Measurements from ENCODE around the gene BRME1.

BRME1 gene

DNA sequence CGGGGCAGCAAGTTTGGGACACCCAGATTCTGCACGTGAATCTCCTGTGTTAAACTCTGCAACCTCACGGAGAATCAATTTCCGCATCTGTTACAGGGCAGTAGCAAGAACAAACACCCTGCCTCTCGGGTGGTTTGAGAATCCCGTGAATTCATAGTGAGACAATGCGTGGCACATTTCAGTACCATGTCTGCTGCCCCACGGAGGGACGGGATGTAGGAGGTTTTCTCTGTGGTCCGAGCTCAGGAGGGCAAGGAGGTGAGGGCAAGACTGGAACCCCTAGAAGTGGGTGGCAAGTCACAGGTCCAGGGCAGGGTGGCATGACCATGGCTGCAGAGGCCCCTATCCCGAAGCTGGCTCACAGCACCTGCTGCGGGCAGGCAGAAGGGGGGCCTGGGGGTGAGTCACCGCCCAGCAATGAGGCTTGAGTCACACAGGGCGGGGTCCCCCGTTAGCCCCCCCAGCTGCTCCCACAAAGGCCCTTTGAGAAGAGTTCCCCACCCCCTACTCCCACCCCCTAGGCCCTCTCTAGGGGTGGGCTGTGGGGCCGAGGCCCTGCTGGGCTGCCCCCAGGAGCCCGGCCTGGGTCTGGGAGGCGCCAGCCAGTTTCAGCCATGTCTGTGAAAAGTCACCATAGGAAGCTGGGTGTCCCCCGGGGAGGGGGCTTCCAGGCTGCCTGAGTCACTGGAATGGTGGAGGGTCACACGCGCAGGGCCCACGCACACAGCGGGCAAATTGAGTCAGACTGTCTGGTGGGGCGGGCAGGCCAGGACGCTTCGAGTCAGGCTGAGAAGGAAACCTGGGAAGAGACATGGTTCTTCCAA lies 54.8 kb downstream of the BRME1 start:
- peak overlapping the region in 1 of 2 donors; percentile 36 for H3K4me3 ChIP-seq (replicated peaks in 1 of 2; ENCODE audit: low read depth in 2 of 2, low read length in 2 of 2)
- DNase-seq (ENCODE audit: low read depth in 2 of 2) = peak; percentile 95 to 96
- TF ChIP-seq, protein P1, sequence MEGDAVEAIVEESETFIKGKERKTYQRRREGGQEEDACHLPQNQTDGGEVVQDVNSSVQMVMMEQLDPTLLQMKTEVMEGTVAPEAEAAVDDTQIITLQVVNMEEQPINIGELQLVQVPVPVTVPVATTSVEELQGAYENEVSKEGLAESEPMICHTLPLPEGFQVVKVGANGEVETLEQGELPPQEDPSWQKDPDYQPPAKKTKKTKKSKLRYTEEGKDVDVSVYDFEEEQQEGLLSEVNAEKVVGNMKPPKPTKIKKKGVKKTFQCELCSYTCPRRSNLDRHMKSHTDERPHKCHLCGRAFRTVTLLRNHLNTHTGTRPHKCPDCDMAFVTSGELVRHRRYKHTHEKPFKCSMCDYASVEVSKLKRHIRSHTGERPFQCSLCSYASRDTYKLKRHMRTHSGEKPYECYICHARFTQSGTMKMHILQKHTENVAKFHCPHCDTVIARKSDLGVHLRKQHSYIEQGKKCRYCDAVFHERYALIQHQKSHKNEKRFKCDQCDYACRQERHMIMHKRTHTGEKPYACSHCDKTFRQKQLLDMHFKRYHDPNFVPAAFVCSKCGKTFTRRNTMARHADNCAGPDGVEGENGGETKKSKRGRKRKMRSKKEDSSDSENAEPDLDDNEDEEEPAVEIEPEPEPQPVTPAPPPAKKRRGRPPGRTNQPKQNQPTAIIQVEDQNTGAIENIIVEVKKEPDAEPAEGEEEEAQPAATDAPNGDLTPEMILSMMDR (IDR thresholded peaks at IDR 0.05; ENCODE audit: low read depth, low read length) = no peak

DNA sequence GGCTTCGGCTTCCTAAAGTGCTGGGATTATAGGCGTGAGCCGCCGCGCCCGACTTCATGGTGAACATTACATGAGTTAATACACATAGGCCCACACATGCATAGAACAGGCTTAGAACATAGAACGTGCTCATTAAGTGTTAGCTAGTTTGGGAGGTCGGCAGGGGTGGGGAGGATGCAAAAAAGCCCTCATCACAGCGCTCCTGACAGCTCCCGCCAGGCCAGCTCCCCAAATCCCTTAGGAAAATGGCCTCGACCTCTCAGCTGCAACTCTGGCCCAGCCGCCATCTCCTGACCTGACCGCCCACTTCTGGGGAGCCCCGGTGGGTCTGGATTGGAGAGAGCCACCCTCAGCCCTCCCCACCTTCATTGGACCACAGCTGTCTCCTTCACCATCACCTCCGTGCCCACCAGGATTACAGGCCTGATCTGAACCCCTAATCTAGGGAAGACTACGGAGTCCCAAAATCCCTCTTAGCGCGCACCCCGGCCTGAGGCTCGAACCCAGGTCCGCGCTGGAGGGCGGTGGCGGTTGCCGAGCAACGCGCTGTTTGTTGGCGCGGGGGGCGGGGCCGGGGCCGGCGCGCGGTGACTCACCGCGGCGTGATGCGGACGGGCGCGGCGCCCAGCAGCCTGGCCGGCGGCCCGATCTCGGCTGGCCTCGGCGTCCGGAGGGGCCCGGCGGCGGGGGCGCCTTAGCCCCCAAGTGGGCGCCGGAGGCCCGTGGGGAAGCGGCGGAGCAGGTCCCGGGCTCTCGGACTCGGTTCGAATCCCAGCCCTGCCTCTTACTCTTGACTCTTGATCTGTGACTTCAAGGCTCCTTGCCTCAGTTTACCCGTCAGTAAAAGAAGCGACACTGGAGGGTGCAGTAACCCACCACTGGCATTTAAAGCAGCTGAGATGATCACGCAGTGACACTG lies 55.7 kb downstream of the BRME1 start:
- TF ChIP-seq, protein P1 (IDR thresholded peaks at IDR 0.05; ENCODE audit: low read depth, low read length) = no peak
- peak; percentile 79 to 90 for DNase-seq (ENCODE audit: low read depth in 2 of 2)
- peak overlapping the region in 1 of 2 donors; percentile 36 for H3K4me3 ChIP-seq (replicated peaks in 1 of 2; ENCODE audit: low read depth in 2 of 2, low read length in 2 of 2)

DNA sequence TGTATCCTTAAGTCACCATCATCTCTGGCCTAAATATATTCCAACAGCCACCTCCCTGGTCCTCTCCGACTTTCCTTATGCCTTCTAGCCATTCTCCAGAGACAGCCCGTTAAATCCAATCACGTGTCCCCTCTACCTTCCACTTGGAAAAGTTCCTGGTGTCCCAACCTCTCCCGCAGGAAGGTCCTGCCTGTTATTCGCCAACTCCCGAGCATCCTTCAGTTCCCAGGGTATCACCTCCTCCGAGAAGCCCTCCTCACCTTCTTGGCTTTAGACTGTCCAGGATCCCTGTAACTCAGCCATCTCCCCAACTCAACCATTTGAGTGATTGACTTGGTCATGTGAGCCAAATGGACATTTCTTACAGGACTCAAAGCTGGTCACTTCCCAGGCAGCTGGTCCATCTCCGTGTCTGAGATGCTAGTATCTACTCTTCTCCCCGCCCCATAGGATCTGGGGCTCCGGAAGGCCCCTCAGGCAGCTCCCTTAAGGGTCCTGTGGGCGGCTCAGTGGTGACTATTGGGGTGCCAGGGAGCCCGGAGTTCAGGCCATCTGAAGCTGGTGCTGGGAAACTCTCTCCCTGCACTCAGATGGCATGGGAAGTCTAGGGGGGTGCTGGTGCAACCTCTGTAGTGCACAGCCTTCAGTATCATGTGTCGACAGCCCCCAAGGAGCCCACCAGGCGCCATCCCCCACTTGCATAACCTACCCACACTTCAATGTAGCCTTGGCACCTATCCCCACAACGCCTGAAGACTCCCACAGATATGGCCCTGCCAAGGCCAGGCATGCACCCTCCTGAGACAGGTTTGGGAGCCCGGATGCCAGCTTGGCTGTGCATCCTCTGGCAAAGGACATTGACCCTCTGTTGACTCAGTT lies 56.9 kb downstream of the BRME1 start:
- TF ChIP-seq, protein P1 (IDR thresholded peaks at IDR 0.05; ENCODE audit: low read depth, low read length) = no peak
- no peak overlapping the region for H3K4me3 ChIP-seq (replicated peaks in 1 of 2; ENCODE audit: low read depth in 2 of 2, low read length in 2 of 2)
- no peak for DNase-seq (ENCODE audit: low read depth in 2 of 2)

DNA sequence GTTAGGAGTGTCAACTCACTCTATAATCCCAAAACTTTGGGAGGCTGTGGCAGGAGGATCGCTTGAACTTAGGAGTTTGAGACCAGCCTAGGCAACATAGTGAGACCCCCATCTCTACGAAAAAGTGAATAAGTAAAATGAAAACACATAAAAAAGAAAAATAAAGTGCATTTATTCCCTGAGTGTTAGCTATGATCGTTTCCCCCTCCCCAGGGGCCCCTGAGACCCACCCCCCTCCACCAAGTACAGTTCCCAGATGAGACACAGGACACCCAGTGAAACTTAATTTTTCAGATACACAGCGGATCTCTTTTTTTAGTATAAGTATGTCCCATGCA lies 57.6 kb downstream of the BRME1 start:
- TF ChIP-seq, protein P1 (IDR thresholded peaks at IDR 0.05; ENCODE audit: low read depth, low read length) = no peak
- no peak for DNase-seq (ENCODE audit: low read depth in 2 of 2)
- H3K4me3 ChIP-seq (replicated peaks in 1 of 2; ENCODE audit: low read depth in 2 of 2, low read length in 2 of 2) = no peak overlapping the region

DNA sequence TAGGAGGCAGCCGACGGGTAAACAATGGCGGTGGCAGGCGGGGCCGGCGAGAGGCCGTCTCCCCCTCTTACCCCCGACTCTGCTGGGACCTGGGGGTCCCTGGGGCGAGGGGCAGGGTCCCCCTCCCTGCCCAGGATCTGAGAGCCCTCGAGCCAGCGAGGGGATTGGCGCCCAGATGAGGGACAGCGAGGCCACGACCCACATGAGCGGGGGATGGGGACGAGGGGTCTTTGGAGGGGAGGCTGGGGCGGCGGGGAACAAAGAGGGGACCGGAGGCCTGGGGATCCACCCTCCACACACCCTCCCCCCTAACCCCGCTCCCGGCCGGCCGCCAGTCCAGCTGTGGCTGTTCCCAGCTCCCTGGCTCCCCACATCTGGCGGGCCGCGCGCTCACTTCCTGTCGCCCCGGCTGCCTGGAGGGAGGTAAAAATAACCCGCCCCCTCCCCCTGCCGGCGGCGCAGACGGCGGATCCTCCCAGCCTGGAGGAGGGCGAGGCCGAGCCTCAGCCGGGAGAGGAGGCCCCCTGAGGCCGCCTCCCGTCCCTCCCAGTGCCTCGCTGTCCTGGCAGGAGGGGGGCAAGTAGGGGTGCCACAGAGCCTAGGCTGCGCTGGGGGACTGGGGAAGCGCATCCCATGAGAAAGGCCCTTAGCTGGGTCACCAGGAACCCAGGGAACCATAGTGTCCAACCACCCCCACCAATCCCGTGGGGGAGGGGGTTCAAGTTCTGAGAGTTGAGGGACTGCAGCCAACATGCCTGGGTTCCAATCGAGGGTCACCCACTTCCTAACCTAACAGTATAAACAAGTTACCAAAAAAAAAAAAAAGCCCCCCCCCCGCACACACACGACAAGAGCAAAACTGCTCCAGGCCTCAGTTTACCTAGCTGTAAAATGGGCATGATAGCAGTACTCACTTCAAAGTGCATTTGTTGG lies 58.2 kb downstream of the BRME1 start:
- peak overlapping the region; percentile 41 to 55 for H3K4me3 ChIP-seq (replicated peaks in 1 of 2; ENCODE audit: low read depth in 2 of 2, low read length in 2 of 2)
- DNase-seq (ENCODE audit: low read depth in 2 of 2) = peak; percentile 94 to 97

More for the DNA sequence above, 58.2 kb downstream of the BRME1 start:
- TF ChIP-seq, protein P1 (IDR thresholded peaks at IDR 0.05; ENCODE audit: low read depth, low read length) = no peak

Data from cardiac fibroblast (primary cell).